Thoracic aorta (tissue), 2 donors: ENCODE data around the gene UROC1. TPM values are rescaled to one million over a fixed set of nuclear protein-coding genes. Genes with fewer than 3 reads are reported as not detected.
A peak's percentile ranks its signal among the peaks of the same experiment; 100 is the strongest.

Source experiments
- ATAC-seq: fragments of 150-250 bp; one replicate; pipeline ENCODE4 v1.8.0; 2017; ENCODE audit warnings: low read depth; ENCODE audit not compliant: insufficient number of reproducible peaks, low FRiP score
- DNase-seq: peaks from one replicate; pipeline ENCODE4 v3.0.0-alpha.2; 2020; ENCODE audit warnings: low spot score
- H3K27ac ChIP-seq, 2 donors: fragments of 200-600 bp; sonication (generic); 1 replicate in 1 of 2; 2 replicates in 1 of 2; pipeline ENCODE4 v1.5.1; 2016; ENCODE audit warnings: mild to moderate bottlenecking in 2 of 2, moderate library complexity in 2 of 2
- H3K27me3 ChIP-seq: fragments of 200-600 bp; sonication (generic); replicated peaks from 2 replicates; pipeline ENCODE4 v1.6.0; 2016; ENCODE audit warnings: mild to moderate bottlenecking; ENCODE audit not compliant: insufficient read depth
- H3K36me3 ChIP-seq: fragments of 200-600 bp; sonication (generic); one replicate; pipeline ENCODE4 v1.5.1; 2016
- H3K4me1 ChIP-seq, 2 donors: fragments of 200-600 bp; sonication (generic); 1 replicate in 1 of 2; 2 replicates in 1 of 2; pipeline versions ENCODE4 v1.5.1 to v1.6.0; 2016; ENCODE audit warnings: low read depth in 2 of 2, mild to moderate bottlenecking in 1 of 2; ENCODE audit not compliant: control insufficient read depth in 1 of 2
- H3K4me3 ChIP-seq: fragments of 200-600 bp; sonication (generic); 2 replicates; pipeline ENCODE4 v1.5.1; 2016; ENCODE audit warnings: mild to moderate bottlenecking
- H3K9me3 ChIP-seq: fragments of 200-600 bp; sonication (generic); 2 replicates; pipeline ENCODE4 v1.5.1; 2016
- CTCF ChIP-seq: fragments of 200-600 bp; sonication (generic); IDR thresholded peaks from one replicate; pipeline ENCODE4 v1.5.1; 2019; ENCODE audit warnings: antibody characterized with exemption
- total RNA-seq, 2 donors: library from RNA; depleted of rRNA; stranded (reverse); fragments of >200 nt; gene quantifications; one replicate each; pipeline versions ENCODE4 v1.1.0 to v1.2.3, GENCODE V29; 2016

The UROC1 gene
- total RNA-seq, 2 donors from 2014 or later = not detected

- Histone ChIP-seq H3K9me3 (no peaks in the 10 kb centered on the region), H3K4me3 (no peak overlapping the region), H3K4me1 (peaks cover 4 to 11% of the 10 kb centered on the region in 2 donors), H3K27me3 (no peaks in the 10 kb centered on the region), H3K36me3 (no peaks in the 10 kb centered on the region), H3K27ac (peak overlapping the region in 1 of 2 donors; percentile 18)
- DNase-seq (no peak), ATAC-seq (no peak)
- TF ChIP-seq CTCF = peak; percentile 26
Measured at GRCh38 chr3:126487151-126487771, 30.3 kb downstream of the UROC1 start.

- no peaks in the 10 kb centered on the region for H3K27me3 ChIP-seq
- TF ChIP-seq CTCF = no peak
- ATAC-seq (no peak), DNase-seq (no peak)
- H3K27ac ChIP-seq = no peak overlapping the region
- H3K9me3 ChIP-seq = no peaks in the 10 kb centered on the region
- H3K4me1 ChIP-seq = peaks cover 4 to 11% of the 10 kb centered on the region in 2 donors
- no peaks in the 10 kb centered on the region for H3K36me3 ChIP-seq
- H3K4me3 ChIP-seq = no peak overlapping the region
Measured at GRCh38 chr3:126486360-126486847, 31.2 kb downstream of the UROC1 start.

GRCh38 chr3:126485956-126486355, 31.6 kb downstream of the UROC1 start:
- Histone ChIP-seq H3K27ac (no peak overlapping the region), H3K4me3 (no peak overlapping the region), H3K9me3 (no peaks in the 10 kb centered on the region), H3K4me1 (peaks cover 4 to 16% of the 10 kb centered on the region in 2 donors), H3K36me3 (no peaks in the 10 kb centered on the region), H3K27me3 (no peaks in the 10 kb centered on the region)
- DNase-seq (no peak), ATAC-seq (no peak)
- TF ChIP-seq CTCF = no peak

GRCh38 chr3:126485176-126485897, 32.2 kb downstream of the UROC1 start:
- DNase-seq (no peak), ATAC-seq (no peak)
- no peaks in the 10 kb centered on the region for H3K9me3 ChIP-seq
- peaks cover 4 to 20% of the 10 kb centered on the region in 2 donors for H3K4me1 ChIP-seq
- H3K27ac ChIP-seq = no peak overlapping the region
- H3K36me3 ChIP-seq = no peaks in the 10 kb centered on the region
- H3K4me3 ChIP-seq = no peak overlapping the region
- TF ChIP-seq CTCF = no peak
- H3K27me3 ChIP-seq = no peaks in the 10 kb centered on the region

- ATAC-seq (no peak), DNase-seq (no peak)
- H3K4me3 ChIP-seq = no peak overlapping the region
- no peak overlapping the region for H3K27ac ChIP-seq
- H3K4me1 ChIP-seq = peaks cover 4 to 20% of the 10 kb centered on the region in 2 donors
- H3K36me3 ChIP-seq = no peaks in the 10 kb centered on the region
- TF ChIP-seq CTCF = no peak
- no peaks in the 10 kb centered on the region for H3K27me3 ChIP-seq
- no peaks in the 10 kb centered on the region for H3K9me3 ChIP-seq
Measured at GRCh38 chr3:126484662-126485061, 32.9 kb downstream of the UROC1 start.
